Activated T-cell treated with anti-CD3 and anti-CD28 coated beads, Interleukin-2, amount 50 U/mL, for 1 hour (primary cell): ENCODE results near the gene PACS2.

Experiments used
- DNase-seq: peaks from one replicate; pipeline ENCODE4 v3.0.0-alpha.2; 2020

The PACS2 gene

DNA sequence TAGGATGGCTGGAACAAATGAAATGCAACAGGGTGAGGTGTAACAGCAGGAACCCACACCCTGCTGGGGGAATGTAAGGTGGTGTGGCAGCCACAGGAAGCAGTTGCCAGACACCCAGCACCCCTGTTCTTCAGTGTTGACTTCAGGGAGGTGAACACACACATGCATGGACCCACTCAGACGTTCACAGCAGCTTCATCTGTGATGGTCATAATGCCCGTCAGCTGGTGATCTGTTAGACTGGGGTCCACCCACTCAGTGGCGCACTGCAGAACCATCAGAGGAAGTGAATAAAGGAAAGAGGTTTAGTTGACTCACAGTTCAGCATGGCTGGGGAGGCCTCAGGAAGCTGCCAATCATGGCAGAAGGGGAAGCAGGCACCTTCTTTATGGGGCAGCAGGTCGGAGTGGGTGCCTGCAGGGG, 61.1 kb downstream of the PACS2 start:
- no peak for DNase-seq

DNA sequence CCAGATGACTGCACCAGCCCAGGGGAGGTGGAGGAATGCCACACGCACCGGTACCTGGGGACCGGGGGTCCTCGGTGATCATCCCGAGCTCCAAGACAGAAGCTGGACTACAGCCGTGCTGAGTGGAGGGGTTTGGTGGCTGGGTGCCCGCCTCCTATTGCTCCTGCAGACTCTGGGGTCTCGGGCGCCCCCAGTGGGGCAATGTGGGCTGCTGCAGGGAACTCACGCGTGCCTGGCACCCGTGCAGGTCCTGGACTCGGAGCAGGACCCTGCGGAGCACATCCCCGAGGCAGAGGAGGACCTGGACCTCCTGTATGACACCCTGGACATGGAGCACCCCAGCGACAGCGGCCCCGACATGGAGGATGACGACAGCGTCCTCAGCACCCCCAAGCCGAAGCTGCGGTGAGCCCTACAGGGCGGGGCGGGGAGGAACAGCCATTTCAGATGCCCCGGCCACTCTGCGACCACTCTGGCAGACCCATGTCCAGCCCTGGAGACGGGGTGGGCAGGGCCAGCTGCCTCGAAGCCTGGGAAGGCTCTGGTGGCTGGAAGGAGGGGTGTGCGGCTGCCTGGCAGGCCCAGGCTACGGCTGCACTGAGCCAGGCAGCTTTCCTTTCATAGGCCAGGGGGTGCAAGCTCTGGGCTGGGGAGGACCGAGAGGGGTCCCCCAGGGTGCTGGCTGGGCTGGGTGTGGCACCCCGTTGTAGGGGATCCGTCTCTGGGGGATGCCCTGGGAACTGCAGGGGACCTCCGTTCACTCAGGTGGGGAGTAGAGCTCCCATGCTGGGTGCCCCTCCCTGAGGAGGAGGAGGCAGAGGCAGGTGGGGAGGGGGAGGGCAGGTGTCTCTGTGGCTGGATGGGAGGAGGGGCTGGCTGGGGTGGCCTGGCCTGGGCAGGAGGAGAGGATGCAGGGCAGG, 62.2 kb downstream of the PACS2 start:
- DNase-seq: no peak

DNA sequence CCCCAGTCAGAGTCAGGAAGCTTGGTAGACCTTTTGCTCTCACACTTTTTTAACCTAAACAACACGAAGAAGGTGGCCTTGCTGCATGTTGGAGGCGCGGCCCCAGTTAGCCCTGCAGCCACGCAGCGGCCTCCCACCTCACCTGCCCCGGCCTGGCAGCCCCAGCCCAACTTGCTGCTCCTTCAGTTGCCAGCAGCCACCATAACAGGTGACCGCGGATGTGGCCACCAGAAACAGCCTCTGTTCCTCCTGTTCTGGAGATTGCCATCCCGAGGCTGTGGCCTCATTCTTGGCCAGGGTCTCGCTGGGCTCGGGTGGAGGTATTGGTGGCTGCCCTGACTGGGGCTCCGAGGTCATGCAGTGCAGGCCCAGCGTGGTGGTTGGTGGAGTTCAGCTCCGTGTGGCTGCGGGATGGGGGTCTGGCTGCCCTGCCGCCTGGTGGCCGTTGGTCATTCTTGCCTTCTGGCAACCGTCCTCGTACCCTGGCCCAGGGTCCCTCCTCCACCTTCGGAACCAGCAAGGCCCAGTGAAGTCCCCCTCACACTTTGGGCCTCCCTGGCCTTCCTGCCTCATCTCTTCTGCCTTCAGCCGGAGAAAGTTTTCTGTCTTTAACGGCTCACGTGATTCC, 63.1 kb downstream of the PACS2 start:
- DNase-seq: no peak

DNA sequence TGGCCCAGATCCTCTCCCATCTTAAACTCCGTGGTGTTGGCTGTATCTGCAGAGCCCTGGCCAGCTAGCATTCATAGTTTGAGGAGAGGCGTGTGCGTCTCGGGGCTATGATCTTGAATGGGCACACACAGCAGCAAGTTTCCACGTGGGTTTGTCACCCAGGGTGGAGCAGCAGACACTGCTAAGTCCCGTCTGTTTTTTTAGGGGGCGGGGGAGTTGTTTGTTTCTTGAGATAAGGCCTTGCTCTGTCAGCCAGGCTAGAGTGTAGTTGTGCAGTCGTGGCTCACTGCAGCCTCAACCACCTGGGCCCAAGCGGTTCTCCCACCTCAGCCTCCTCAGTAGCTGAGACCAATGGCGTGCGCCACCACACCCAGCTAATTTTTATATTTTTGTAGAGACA, 63.7 kb downstream of the PACS2 start:
- no peak for DNase-seq

DNA sequence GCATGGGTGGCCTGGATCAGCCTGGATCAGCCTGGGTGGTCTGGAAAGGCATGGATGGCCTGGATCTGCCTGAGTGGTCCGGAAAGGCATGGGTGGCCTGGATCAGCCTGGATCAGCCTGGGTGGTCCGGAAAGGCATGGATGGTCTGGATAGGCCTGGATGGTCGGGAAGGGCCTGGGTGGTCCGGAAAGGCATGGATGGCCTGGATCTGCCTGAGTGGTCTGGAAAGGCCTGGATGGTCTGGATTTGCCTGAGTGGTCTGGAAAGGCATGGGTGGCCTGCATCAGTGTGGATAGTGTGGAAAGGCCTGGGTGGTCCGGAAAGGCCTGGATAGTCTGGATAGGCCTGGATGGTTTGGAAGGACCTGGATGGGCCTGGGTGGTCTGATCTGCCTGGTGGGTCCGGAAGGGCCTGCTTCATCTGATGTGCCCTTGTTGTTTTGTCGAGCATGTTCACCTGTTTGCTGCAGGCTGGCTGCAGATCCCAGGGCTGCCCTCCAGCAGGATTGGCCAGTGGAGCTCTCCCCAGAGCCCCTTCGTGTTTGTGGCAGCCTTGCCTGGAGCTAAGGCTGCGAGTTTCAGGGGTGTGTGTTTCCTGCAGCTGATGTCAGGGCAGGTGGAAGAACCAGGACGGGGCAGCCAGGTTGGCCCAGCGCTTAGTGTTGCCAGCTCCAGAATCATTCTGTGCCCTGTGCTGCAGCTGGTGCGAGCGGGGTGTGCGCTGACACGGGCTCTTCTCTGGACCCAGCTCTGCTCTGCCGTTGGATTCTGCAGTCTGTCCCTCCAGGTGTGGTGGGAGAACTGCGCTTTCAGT, 64.5 kb downstream of the PACS2 start:
- DNase-seq: no peak

DNA sequence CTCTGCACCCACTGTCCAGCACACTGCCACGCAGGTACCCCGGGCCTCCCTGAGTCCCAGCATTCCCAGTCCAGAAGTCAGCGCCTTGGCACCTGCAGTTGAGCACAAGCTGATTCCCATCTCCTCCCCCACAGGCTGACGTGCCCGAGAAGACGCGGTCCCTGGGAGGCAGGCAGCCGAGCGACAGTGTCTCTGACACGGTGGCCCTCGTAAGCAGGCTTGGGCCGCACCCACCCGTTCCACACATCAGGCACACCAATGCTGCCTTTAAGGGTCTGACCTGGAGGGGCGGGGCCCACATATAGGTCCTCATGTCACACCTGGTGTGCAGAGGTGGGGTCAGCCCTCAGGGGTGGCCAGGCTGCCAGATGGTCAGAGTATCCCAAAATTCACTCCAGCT, 65.4 kb downstream of the PACS2 start:
- no peak for DNase-seq

DNA sequence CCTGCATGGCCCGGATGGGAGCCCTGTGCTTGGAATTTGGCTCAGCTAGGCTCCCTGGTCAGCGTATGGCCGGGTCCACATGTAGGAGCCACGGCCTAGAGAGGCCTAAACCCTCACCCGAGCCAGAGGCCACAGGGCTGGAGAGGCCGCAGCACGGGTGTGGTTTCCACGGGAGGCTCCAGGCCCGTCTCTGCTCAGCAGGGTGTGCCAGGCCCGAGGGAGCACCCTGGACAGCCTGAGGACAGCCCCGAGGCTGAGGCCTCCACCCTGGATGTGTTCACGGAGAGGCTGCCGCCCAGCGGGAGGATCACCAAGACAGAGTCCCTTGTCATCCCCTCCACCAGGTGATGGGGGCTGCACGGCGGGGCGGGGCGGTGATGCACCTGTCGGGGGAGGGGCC, 66.2 kb downstream of the PACS2 start:
- DNase-seq: no peak

DNA sequence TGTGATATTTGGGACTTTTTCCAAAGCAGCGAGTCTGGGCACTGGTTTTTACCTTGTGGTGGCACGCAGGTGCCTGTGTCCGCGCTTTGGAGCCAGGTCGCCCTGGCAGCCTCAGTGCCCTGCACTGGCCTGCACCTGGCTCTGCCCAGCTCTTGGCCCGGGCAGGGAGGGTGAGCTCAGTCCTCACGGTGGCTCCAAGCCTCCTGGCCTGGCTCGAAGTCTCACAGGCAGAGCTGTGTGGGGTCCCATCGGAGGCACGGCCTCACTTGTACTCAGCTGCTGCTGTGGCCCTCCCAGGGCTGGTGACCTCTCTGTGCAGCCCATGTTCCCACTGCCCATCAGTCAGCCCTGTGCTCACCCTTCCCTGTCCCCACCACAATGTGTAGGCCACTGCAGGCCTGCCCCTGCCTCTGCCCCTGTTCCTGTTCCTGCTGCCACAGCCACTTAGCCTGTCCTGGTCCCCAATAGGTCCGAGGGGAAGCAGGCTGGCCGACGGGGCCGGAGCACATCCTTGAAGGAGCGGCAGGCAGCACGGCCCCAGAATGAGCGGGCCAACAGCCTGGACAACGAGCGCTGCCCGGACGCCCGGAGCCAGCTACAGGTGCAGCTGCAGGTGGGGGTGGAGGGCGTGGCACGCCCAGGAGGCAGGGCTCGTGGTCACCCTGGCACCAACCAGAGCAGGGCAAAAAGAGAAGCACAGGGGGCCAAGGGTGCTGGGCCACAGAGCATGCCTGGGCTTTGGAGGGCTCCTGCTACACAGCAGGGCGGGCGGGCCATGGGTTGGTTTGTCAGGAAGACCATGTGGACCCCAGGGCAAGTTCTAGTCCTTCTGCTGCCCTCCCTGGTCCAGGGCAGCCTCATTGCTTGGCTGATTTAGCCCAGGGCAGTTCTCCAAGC, 67.1 kb downstream of the PACS2 start:
- DNase-seq: no peak

DNA sequence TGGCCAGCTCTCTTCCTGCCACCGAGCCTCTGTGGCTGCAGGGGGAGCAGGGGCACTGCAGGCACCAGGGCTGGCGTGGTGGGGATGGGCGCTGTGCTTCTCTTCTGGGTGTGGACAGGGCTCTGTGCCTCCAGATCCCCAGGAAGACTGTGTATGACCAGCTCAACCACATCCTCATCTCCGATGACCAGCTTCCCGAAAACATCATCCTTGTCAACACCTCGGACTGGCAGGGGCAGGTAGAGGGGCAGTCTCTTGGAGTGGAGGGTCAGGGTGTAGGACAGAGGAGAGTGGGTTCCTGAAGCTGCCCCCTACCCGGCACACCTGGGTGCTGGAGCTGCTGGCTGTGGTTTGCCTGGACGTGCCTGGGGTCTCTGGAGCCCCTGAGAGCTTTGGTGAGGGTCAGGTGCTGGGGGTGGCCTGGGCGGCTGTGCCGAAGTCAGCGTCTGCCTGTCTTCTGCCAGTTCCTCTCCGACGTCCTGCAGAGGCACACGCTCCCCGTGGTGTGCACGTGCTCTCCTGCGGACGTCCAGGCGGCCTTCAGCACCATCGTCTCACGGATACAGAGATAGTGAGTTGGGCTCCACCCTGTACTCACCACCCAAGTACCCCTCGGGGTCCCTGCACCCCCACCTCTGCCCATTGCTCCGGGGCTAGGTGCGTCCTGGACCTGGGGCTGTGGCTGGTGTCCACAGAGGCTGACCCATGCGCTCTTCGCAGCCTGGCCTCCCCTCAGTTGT, 68.0 kb downstream of the PACS2 start:
- no peak for DNase-seq

DNA sequence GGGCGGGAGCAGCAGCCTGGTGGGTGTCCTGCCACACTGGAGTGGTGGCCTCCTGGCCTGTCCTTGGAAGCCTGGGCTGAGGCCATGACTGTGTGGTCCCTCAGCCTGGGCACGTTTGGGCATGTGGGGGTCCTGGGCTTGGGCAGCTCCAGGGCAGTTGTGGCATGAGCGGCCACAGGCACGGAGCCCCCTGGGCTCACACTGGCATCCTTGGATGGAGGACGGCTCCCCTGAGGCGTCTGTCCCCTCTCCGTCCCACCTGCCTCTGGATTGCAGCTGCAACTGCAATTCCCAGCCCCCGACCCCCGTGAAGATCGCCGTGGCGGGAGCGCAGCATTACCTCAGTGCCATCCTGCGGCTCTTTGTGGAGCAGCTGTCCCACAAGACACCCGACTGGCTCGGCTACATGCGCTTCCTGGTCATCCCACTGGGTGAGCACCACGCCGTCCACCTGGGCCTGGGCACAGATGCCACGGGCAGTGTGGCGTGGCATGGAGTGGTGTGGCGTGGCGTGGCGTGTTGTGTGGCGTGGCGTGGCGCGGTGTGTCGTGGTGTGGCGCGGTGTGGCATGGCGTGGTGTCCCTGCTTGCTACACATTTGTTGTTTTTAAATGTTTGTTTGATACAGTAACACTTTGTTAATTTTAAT, 68.7 kb downstream of the PACS2 start:
- no peak for DNase-seq

DNA sequence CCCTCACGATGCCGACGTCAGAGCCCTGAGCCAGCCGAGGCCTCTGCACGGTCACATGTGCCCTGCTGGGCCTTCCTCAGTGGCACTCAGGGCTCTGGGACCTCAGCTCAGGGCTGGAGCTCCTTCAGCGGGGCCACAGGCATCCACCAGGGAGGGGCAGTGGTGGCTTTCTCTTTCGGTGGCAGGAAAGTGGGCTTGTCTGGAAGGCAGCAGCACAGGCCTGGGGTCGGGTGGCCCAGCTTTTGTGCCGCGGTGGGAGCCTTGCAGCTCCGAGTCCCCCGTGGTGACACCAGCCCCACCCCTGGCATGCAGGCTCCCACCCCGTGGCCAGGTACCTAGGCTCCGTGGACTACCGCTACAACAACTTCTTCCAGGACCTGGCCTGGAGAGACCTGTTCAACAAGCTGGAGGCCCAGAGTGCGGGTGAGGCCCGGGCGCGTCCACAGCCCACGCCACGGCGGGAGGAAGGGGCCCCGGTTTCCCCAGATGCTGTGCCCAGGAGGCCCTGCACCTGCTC, 69.6 kb downstream of the PACS2 start:
- no peak for DNase-seq

DNA sequence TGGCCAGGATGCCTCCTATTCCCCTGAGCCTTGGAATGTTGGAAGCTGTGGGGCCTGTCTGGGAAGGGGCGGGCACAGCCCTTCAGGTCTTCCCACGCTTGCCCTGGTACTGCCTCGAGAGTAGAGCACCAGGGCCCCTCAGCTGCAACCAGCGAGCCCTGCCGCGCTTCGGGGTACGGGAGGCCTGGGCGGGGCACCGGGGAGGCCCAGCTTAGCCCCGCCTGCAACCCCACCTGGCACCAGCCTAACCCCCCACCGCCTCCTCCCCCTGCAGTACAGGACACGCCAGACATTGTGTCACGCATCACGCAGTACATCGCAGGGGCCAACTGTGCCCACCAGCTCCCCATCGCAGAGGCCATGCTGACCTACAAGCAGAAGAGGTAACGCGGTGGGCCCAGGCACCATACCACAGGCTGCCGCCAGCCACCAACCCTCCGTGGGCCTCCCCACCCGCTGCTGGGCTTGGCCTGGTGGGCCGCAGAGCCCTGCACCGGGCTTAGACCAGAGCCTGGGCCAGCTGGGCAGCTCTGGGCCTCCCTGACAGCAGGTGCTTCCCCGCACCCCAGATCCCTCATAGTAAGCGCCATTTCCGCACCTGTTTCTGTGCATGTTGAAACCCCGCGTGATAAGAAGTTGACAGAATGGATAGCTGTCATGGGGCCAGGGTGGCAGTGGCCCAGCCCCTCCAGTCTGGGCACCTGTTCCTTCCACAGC, 70.2 kb downstream of the PACS2 start:
- no peak for DNase-seq

DNA sequence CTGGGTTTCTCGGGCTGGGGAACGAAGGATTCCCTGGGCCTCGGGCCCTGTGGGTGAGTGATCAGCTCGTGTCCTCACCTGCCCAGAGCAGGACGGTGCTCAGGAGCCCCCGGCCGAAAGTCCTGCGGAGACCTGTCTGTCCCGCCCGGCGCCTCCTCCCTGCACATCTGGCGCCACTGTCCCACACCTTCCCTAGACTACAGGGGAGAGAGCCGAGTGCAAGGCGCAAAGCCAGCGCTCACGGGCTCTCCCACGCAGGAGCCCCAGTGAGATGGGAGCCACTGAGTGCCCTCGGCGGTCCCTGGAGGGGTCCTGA, 70.7 kb downstream of the PACS2 start:
- DNase-seq: no peak

DNA sequence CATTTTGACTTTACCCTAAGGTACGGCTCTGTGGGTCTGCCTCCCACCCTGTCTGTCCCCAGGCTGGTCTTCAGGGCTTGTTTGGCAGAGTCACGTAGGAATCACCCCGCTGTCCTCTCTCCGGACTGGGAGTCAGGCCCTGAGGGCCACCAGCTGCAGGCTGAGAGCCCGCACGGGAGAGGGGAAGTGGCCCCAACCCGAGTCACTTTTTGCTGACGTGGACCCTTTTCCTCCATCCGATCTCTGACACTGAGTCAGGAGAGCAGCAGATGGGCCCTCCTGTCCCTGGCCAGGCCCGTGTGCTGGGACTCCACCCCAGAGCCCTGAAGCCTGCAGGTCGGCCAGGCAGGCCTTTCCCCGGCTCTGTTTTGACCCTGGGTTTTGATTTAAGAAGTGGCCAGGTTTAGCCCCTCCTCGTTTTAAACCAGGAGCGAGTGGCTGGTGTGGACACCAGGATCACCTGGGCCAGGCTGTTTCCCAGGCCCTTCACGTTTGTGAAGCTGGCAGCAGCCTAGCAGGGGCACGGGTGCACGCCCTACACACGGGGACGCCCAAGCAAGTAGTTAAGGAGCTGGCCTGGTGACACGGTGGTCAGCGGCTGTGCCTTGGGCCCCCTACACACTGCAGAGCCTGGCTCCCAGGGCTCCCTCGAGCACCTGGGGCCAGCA, 71.3 kb downstream of the PACS2 start:
- DNase-seq: no peak

DNA sequence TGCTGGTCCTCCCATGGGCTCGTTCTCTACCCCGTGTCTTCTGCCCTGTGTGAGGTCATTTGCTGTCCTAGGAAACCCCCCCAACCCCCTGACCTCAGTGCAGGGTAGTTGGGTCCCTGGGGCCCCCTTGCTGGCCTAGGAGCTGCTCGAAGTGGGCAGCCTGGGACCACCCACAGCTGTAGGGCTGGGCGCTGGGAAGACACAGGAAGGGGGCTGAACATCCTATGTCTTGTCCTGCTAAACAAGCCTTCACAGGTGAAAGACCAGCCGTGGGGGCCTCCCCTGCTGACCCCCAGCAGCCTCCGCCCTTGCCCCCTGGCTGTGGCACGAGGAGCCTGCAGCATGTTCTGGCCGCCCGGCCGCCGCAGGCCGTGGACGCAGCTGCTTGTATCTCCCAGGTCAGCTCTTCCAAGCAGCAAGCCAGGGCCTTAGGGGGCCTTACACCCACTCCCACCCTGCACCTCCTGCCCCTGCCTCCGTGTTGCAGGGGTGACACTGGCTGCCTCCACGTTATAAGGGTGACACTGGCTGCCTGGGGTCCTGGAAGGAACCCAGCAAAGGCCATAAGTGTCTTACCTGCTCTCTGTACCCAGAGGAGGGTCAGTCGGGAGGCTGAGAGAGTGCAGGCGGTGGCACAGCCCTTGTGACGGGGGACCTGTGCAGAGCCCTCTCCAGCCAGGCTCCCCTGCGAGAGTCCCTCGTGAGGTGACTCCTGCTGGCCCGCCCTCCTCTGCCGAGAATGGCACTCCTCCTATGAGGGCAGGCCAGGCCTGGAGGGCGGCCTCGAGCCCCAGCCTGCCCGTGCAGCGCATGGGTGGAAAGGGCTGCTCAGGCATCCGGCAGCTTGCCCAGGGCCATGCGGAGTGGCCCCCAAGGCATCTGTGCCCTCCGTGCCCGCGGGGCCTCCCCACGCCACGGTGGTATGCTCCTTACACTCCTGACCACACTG, 72.3 kb downstream of the PACS2 start:
- no peak for DNase-seq

DNA sequence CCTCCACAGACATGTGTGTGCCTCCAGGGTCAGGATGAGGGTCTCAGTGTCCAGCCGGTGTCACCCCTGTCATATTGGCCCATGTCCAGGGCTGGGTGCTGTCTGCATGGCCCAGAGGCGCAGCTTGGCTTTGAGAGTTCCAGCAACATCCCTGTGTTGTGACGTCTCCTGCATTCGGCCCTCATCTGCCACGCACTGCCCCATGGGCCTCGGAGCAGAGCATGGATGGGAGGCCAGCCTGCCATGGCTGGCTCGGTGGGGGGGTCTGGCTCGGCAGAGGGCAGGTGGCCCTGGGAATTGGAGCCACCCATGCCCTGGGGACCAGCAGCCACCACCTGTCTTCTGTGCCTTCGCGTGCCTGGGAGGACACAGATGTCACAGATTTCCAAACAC, 73.0 kb downstream of the PACS2 start:
- no peak for DNase-seq

DNA sequence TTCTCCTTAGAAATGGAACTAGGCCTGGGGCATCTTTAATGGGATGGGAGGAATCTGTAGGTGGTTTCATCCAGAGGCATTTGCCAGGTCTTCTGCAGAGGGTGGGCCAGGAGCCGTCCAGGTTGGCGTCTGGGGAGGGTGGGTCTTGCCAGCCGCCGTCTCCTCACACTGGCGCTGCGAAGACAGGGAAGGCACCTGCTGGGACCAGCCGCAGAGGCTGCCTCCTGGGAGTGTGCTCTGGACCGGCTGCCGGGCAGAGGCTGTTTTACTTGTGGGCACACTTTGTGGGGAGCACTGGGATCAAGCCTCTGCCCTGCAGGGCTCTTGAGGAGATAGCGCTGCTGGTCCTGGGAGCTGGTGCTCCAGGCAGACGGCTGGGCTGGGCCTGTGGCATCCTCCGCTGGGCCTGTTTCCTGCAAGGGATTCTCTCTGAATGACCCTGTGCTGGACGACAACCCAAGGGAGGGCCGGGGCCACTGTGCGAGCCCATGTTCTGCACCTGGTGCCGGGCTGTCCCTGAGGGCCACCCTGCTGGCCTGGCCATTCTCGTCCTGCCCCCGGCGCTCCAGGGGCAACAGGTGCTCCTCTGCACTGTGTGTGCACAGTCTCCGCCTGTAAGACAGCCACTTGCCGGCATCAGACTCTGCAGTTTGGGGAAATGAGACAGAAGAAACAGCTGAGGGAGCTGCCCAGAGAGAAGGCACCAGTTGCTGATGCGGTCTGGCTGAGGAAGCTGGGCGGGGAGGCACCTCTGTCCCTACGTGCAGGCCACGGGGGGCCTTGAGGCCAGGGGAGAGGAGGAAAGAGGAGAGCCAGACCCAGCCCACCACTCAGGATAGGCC, 73.8 kb downstream of the PACS2 start:
- no peak for DNase-seq

DNA sequence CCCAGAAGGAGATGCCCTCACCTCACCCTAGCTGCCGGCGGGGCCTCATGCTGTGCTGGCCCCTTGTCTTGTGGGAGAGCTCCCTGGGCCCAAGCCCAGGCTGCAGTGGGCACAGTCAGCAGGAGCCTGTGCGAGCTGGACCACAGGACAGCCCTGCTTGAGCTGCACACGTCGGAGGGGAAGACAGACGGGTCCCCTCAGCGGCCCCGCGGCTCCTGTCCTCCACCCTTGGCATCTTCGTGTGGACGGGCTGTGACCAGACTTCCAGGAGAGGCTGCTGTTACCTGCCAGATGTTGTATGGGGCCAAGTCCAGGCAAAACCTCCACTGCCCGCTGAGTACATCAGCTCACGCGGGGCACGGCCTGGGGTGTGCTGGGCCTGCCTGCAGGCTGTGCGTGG, 74.4 kb downstream of the PACS2 start:
- no peak for DNase-seq
